Stimulated activated CD4-positive, alpha-beta T cell treated with anti-CD3 and anti-CD28 coated beads, Interleukin-15, amount 100 ng/mL, for 1 hour (primary cell): ENCODE measurements around the gene SCN8A.
"Not testable (repeated sequence)": the region's sequence is repeated elsewhere in the genome, so short reads cannot be mapped to it uniquely, and the experiment has no call there.

Experiments used
- DNase-seq, 2 donors: peaks; one replicate each; pipeline ENCODE4 v3.0.0-alpha.2; 2020; ENCODE audit warnings: low read depth in 1 of 2, low spot score in 1 of 2

Gene SCN8A

DNA sequence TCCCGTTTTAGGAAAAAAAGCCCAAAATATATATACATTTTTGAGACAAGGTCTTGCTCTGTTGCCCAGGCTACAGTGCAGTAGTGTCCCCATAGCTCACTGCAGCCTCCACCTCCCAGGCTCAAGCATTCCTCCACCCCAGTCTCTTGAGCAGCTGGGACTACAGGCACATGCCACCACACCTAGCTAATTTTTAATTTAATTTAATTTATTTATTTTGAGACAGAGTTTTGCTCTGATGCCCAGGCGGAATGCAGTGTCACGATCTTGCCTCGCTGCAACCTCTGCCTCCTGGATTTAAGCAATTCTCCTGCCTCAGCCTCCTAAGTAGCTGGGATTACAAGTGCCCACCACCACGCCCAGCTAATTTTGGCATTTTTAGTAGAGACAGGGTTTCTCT is 240.8 kb downstream of the SCN8A start:
- DNase-seq = not testable (repeated sequence)

DNA sequence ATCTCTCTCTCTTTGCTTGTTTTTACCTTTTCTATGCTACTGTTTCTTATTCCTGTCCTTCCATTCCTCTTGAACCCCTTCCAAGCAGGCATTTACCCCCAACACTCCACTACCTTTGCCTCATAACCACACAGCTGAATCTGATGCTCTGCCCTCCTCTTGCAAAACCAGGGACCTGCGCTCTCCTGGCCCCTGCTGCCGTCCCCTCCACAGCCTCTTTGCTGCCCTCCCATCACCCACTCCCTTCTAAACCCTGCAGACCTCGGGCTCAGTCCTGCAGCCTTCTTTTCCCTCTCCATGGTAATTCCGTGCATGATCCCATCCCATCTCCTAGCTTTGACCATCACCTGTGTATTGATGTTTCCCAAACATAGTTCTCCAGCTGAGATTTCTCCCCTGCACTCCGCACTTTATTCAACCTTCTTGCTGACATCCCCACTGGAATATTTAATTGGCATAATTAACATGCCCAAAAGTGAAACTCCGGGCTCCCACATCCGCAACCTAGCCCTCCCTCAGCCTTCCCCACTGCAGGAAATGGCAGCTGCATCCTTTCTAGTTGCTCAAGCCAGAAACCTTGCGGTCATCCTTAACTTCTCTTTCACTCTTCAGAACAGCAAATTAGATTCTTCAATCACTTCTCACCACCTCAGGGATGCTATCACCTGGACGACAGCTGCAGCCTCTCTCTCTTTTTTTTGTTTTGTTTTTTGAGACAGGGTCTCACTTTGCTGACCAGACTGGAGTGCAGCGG is 241.5 kb downstream of the SCN8A start:
- no peak for DNase-seq

DNA sequence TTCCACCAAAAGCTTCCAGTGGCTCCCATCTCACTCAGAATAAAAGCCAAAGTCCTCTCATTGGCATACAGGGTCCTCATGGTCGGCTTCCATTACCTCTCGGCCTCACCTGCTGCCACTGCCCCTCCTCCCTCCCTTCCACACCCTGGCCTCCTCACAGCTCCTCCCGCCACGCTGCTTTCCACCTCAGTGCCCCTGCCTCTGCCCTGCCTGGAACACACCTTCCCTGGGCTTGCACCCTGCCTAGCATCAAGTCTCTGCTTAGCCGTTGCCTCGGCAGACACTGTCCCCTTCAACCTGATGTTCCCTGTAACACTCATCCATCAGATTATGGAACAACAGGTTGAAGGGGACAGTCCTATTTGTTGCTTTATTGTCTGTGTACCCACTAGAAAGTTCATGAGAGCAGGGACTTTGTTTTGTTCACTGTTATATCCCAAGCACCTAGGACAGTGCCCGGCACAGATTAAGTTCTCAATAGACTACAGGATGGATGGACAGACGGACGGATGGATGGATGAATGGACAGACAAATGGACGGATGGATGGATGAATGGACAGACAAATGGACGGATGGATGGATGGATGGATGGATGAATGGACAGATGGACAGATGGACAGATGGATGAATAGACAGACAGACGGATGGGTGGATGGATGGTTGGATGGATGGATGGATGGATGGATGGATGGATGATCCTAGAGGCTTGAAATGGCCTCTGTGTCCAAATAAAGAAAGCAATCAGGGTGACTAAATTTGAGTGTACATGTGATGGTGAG is 242.6 kb downstream of the SCN8A start:
- no peak for DNase-seq

DNA sequence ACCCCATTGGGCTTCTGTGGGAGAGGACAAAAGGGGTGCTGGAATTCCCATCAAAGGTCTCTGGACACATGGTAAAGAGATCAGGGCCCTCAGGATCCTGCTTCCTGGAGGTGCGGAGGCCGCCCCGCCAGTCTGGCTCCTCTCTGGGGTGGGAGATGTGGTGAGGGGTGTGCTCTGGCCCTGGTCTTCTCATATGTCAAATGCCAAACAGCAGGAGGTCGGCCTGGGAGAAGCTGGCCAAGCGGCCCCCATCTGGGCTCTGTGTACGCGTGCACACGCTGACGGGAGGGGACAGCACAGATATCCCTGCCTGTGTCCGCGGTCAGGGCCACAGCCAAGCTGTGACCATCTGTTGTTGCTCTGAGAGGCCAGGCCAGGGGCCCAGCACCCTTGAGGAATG is 243.4 kb downstream of the SCN8A start:
- no peak for DNase-seq

DNA sequence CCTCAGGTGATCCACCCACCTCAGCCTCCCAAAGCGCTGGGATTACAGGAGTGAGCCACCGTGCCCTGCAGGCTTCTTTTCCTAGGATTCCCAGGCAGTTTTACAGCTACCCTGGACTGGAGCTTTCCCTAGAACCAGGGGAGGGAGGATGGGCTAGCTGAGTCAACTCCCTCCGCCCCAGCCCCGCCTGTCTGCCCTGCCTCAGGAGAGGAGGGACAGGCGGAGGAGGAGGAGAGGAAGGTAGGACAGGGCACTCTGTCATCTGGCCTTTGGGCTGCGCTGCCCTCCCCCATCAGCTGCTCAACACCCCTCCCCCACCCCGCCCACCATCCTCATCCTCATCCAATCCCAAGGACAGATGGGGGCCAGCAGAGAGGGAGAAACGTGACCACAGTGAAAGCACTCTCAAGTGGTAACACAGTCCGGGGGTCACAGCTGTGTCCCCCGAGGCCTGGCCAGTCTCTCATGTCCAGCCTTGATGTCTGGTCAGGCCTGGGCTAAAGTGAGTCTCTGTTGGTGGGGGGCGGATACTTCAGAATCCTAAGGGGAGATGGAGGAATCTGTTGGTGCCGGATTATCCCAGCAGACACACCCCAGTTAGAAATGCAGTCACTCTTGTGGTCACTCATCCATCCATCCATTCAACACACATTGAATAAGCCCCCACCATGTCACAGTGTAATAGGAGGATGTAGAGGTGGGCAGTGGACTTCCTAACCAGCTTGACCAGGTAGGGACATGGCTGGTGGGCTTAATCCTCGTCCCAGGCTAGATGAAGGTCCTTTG is 245.2 kb downstream of the SCN8A start:
- no peak for DNase-seq

DNA sequence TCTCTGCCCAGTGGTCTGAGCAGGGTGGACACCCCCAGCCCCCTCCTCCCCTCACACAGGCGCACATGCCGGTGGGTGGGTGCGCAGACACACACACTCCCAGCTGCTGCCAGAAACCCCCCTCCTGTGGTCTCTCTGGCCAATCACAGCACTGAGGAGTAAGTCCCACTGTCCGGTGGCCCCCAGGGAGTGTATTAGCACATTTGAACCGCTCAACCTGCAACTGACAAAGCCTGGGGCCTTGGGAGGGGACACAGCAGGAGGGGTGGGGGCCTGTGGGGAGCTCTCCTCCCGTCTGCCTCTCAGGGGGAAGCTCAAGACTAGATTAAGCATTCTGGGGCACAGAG is 245.8 kb downstream of the SCN8A start:
- DNase-seq = no peak

DNA sequence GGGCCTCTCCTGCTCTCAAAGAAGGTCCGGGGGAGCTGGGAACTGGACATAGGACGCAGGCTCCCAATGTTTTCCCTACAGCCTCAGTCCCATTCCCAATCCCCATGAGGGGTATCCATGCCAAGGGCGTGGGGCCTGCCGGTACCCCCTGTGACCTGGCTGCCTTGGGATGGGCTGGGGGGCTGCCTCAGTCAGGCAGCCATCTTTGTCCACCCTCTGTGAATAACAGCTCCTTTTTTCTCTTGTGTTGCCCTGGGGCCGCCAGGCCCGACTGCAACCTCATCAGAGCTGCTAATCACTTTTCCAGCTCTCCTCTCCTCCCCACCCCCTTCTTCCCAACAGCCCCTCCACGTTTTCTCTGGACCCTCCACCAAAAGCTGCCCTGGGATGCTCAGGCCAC is 246.3 kb downstream of the SCN8A start:
- DNase-seq = no peak

DNA sequence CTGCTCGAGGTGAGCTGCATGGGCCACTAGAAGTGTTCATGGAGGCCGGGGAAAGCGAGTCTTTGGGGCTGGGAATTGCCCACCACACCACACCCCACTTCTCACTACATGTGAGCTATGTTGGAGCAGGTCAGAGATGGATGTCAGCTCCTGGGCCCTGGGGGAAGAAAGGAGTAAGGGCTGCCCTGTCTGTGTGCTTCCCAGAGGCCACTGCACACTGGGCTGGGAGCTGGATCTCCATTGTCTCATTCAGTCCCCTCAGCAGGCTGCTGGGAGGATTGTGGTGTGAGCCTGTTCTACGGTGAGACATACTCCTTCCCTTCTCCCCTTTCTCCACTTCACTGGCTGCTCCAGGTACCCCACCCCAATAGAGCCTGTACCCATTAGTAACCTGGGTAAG is 247.0 kb downstream of the SCN8A start:
- no peak for DNase-seq

DNA sequence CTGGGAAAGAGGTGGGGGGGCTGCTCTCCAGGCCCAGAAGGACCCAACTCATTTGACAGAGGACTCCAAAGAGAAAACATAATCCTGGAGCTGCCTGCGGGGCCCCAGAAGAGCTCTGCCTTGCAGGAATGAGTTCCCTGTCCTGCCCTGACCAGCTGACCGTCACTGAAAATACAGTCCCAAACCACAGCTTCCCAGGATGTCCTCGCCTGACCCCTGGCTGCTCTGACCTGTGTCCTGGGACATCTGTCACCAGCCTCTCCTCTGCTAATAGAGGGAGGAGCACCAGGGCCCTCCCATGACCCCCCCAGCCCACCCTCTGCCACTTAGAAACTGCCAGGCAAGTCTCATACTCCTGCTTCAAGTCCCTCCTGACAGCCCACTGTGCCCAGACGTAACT is 247.7 kb downstream of the SCN8A start:
- DNase-seq = no peak

DNA sequence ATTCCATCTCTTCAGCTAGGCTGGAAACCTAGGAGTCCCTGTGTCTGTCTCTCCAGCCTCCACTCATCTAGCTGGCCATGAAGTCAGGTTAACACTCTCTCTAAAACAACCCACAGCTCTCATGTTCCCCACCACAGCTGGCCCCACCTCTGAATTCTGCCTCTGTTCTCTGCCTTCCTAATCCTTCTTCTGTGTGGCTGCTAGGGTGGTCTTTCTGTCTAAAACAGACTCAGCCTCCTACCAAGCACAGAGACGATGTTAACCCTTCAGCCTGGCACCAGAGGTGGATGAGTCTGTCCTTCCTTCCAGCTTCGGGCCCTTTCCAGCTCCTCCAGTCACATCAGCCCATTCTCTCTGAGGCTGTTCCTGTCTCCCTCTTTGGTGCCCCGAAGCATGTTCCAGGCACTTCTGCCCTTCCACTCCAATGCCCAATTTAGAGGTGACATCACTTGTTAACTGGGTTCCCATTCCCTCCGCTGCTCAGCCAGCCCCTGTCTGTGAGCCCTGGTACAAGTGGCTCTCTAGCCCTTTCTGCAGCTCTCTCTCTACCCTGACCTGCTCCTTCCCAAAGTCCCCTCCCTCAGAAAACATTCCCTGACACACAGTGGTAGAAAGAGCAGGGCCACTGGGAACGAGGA is 248.4 kb downstream of the SCN8A start:
- DNase-seq = no peak

DNA sequence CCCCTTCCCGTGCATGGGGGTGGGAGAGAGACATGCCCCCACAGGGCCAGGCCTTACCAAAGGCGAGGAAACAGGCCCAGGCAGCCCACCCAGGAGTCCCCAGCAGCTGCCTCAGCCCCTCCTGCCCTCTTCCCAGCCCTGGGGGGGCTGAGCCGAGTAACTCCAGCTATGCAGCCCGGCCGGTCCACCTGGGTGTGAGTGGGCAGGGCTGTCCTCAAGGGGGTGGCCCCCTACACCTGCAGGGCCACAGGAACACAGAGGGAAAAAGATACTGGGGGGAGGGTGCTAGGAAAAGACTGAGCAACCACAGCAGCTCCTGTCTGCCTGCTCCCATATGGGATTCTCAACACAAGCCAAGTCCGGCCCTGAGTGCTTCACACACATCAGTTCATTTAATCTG is 249.9 kb downstream of the SCN8A start:
- no peak for DNase-seq

DNA sequence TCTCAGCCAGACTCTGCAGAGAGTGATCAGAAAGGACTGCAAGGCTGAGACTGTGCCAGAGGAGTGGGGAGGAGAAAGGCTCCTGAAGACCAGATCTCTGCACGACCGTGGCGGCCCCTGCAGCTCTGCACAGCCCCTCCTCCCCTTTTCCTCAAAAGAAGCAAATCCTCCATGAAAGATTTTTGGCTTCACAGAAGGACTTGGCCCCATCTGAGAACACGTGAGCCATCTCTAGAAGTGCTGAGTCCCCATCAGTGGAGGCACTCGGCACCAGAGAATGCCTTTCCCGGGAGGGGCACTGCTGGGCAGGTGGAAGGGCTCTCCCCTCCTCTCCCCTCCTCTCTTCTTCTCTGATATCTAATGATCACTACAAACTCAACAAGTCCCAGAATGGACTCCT is 250.7 kb downstream of the SCN8A start:
- DNase-seq = no peak

DNA sequence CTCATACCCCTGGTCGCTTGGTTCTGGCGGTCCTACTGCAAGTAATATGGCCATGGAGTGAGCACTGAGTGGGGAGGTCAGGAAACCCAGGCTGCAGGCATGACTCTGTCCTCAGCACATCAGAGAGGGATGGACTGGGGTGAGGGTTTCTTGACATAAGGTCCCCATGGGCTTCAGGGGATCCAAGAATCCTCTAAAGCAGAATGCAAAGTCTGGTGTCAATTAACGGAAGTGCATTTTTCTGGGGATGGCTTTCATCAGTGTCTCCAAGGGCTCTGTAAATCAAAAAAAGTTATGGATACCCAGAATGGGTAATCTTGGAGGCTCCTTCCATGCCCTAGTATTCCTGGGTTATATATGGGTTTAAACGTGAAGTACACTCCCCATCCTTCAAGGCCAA is 253.8 kb downstream of the SCN8A start:
- DNase-seq = no peak

DNA sequence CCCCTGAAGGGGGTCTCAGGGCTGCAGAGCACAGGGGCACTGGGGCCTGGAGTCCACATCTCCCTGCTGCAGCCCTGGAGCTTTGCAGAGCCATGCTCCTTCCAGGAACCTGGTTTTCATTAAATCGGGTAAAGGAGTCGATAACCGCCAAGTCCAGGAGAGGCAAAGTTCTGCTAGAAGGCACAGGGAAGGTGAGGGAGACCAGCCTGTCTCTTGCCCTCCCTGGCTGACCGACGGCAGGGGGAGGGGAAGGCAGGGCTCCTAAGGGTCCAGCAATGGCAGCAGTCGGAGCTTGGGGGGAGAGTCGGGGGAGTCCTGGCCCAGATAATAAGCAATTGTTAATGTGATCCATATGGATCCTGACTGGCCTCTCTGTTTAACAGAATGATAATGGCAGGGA is 254.4 kb downstream of the SCN8A start:
- DNase-seq = no peak

DNA sequence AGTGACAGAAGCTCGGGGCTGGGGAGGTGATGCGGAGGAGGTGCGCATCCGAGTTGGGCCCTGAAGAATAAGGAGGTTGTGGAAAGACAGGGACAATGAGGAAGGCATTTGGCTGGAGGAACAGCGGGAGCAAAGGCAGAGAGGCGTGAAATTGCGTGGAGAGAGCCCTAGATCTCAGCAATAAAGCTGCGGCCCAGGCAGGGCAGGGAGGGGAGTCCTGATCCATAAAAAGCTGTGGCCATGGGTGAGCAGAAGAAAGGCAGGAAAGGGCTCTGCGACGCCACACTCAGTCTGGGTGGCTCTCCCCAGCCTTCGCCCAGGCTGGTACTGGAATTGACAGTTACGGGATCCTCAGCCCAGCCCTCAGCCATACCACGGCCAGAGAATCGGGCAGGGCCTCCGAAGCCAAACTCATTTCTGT is 255.2 kb downstream of the SCN8A start:
- no peak for DNase-seq

DNA sequence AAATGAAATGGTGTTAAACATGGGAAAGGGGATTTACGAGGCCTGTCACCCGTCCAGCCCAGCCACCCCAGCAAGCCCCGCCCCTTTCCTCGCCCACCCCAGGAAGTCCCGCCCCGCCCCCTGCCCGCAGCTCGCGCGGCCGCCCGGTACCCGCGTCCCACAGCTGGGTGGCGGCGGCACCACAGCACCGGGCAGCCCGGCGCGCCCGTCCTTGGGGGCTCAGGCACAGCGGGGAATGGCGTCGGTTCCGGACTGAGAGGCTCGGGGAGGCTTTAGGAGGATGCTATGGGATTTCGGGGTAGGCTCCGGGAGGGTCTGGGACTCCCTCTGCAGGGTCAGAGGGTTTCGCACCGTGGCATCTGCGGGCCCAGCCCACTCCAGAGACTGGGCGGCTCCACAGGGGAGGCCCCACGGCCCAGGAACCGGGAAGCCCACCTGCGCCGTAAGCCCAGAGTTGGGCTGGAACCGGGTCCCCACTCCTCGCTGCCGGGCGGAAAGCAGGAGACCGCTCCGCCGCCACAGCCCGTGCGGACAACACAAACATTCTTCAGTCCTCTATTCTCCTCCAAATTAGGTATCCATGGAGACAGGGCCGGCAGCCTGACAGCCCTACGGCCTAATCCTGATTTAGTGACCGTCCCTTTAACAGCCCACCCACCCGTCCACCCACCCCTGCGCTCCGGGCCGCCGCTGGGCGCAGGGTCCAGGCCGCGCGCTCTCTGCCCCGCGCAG is 256.0 kb downstream of the SCN8A start:
- DNase-seq = peak in 1 of 2 donors; percentile 32

DNA sequence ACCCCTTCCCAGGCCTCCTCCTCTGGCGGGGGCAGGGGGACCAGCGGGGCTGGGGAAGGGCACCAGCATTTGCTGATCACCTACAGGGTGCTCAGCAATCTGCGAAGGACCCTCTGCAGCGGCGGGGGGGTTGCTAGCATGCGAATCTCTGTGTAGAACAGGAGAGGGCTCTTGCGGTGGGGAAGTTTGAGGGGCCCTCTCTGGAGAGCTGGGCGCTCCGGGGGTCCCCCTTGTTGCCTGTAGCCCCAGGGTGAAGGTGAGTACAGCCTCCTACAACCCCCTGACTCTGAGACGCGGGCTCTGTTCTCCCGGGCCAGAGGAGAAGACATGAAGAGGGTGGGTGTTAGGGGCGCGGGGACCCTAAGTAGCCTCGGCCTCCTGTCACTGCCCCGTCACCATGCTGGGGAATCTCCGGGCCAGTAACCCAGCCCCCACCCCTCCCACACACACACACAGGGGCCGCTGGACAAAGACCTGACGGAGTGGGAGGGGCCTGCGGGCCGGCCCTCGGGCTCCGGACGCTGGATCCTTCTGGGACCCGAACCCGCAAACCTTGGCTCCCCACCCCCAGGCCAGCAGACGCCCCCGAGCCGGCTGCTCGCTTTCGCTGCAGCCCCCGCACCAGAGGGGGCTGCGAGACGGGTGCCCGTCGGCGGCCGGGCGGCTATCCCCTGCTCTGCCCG is 256.8 kb downstream of the SCN8A start:
- DNase-seq = no peak

DNA sequence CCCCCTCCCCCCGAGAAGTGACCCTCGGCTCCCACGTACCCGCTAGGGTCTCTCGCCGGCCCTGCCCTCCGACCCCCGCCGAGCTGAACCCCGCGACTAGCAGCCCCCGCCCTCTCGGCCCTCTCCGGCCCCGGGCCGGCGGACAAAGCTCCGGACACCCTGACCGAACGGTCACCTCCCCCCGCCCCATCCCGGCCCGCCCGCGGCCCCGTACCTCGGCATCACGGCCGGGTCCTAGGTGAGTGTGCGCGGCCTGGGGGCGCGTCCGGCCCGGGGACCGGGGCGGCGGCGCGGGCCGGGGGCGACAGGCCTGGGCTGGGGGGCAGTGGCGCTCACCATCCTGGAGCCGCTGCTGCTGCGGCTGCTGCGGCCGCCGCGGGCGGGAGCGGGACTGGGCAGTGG is 257.3 kb downstream of the SCN8A start, which contains the start of gene FIGNL2:
FIGNL2 (minus strand) TSS at position 393 of the 402 bp plus-strand sequence. CDS start 26,305 bp downstream, outside the sequence.
- no peak for DNase-seq

DNA sequence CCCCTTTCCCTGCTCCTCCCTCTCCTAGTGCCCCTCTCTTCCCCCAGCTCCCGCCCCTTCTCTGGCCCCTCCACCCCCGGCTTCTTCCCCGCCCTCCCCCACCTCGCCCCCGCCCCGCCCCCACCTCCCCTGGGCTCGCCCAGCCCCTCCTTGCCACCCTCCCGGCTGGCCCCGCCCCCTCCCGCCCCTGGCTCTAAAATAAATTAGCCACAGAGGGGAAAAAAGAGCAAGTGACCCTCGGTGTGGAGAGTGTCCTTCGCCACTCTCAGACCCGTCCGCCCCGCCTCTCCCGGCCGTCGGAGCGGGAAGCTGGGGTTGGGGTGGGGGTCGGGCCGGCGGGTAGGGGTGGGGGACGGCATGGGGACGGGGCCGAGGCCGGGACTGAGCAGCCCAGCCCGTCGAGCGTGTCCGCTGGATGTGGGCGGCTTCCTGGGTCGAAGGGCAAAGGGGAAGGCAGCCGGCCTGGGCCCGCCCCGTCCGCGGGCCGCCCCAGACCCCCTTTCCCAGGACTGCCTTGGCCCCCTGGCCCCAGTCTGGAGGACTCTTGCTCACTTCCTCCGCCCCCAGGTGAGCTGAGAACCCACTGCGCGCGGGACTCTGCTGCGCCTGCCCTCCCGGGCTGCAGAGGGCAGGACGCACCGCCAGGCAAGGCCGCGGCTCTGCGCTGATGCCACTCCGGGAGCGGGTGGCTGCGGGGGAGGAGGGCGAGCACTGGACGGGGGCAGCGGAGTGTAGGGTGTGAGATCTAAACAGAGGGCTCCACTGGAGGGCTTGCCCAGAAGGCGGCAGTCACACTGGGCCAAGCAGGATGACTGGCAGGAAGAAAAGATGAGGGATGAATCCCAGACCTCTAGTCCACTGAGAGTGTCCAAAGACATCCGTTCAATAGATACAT is 258.1 kb downstream of the SCN8A start:
- no peak for DNase-seq
